ENCODE measurements around the gene SLC34A3. TPM values are rescaled to one million over a fixed set of nuclear protein-coding genes. Genes with fewer than 3 reads are reported as not detected.

SLC34A3 gene
- total and polyA plus RNA-seq, 2 of the 8 experiments (the other 6 are each of a cell fraction or from before 2014, with no cell fraction given), result 0.08 TPM; not detected in 1

DNA sequence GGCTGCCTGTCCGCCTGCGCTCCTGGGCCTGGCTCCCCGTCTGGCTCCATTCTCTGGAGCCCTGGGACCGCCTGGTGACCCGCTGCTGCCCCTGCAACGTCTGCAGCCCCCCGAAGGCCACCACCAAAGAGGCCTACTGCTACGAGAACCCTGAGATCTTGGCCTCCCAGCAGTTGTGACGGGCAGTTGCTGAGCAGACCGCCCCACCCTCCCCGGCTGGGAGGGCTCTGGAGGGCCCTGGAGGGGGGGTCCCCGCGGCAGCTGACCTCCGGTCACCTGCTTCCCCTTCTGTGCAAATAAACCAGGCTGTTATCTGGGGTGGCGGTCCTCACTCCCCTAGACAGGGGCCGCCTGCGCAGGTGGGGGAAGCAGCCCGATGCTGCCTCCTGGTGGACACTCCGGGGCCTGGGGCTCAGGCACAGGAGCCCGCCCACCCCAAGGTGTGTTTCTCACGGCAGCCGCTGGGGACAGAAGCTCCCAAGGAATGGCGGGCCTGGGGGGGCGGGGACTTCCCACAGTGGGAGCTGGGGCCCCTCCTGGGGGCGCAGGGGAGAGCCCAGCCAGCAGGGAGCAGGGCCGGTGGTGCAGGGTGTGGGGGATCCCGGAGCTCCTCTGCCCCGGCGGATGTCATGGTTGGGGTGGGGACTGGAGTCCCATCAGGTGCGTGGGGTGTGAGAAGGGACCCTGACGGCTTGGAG lies 5.7 kb downstream of the SLC34A3 start:
- Histone ChIP-seq H4K20me1 (replicated peaks in 1 of 2; ENCODE audit: control insufficient read depth in 1 of 2, insufficient read depth in 2 of 2, low read length in 2 of 2) (peaks cover 6 to 8% of the 10 kb centered on the region in 2 experiments), H3K56ac (replicated peaks; ENCODE audit: insufficient read length, low read depth, low read length) (no peak overlapping the region), H2AFZ (ENCODE audit: low read length) (no peak overlapping the region), H3K14ac (ENCODE audit: insufficient read length) (no peak overlapping the region), H3K4me3 (ENCODE audit: extremely low read depth in 1 of 4, insufficient read depth in 2 of 4, low read depth in 3 of 4, low read length in 4 of 4) (0 out of 8 replicates have a peak overlapping the region, but pooled peaks of 1 of the 4 experiments have one; percentile 25), H3K79me1 (ENCODE audit: low read depth, low read length) (no peaks in the 10 kb centered on the region), H2BK15ac (ENCODE audit: low read length) (no peak overlapping the region), H3K4me2 (ENCODE audit: insufficient read depth in 1 of 2, low read depth in 2 of 2, low read length in 2 of 2) (peak overlapping the region in 1 of 2 experiments; percentile 66; a peak in 2 of 4 replicates), H3K9ac (replicated peaks in 1 of 4; ENCODE audit: extremely low read depth in 1 of 4, low read depth in 3 of 4, low read length in 3 of 4) (no peak overlapping the region), H2BK120ac (replicated peaks; ENCODE audit: low read depth, low read length) (no peak overlapping the region), H3K9me3 (ENCODE audit: insufficient read depth in 2 of 2, low read depth in 1 of 2, low read length in 1 of 2) (no peaks in the 10 kb centered on the region), H3K4me1 (replicated peaks in 1 of 4; ENCODE audit: control insufficient read depth in 3 of 4, insufficient read depth in 4 of 4, low read length in 3 of 4) (peaks cover 0 to 12% (median 8%) of the 10 kb centered on the region in 4 experiments; a peak in 6 of 7 replicates), H3K18ac (ENCODE audit: extremely low read depth, low read length) (no peak overlapping the region), H3K4ac (replicated peaks; ENCODE audit: insufficient read length, low read depth, low read length) (no peak overlapping the region), H3K23ac (ENCODE audit: insufficient read length) (no peak overlapping the region), H3K79me2 (ENCODE audit: control insufficient read depth in 1 of 2, insufficient read depth in 2 of 2, low read length in 2 of 2) (peaks cover 0 to 7% of the 10 kb centered on the region in 2 experiments; a peak in 1 of 4 replicates), H2BK5ac (ENCODE audit: low read depth, low read length) (peak overlapping the region; percentile 30; the same call in 1 of the 2 replicates), H2BK20ac (ENCODE audit: low read length) (no peak overlapping the region), H2AK5ac (ENCODE audit: low read depth, low read length) (no peak overlapping the region), H4K8ac (ENCODE audit: extremely low read depth, insufficient read depth, low read length) (peak overlapping the region; percentile 86), H3K27ac (ENCODE audit: low read depth, low read length) (no peak overlapping the region), H3K27me3 (replicated peaks in 1 of 4; ENCODE audit: control insufficient read depth in 3 of 4, extremely low read depth in 1 of 4, insufficient read depth in 3 of 4, low read length in 3 of 4) (no peaks in the 10 kb centered on the region), H4K91ac (replicated peaks; ENCODE audit: insufficient read length, low read length) (no peak overlapping the region), H2BK12ac (ENCODE audit: low read depth, low read length) (no peak overlapping the region), H3K23me2 (ENCODE audit: low read depth, low read length) (peaks cover 5% of the 10 kb centered on the region; the same call in 1 of the 2 replicates), H4K5ac (ENCODE audit: insufficient read length, low read depth, low read length) (peak overlapping the region; percentile 59), H3K36me3 (ENCODE audit: control insufficient read depth in 2 of 4, insufficient read depth in 4 of 4, low read length in 3 of 4) (no peaks in the 10 kb centered on the region)
- DNase-seq (ENCODE audit: low read depth in 1 of 2, low spot score in 2 of 2) (peak; percentile 59 to 96), FAIRE-seq (no peak)
- ChIA-PET POLR2A (ENCODE audit: partially characterized antibody) (interaction anchor here (1.0 to 69.9 kb wide), 5 partner anchors 1 to 181 kb away, joined by 3 to 1462 read pairs (median 4); partner anchors contain the start of genes CYSRT1, NDOR1, NELFB and RNF208), CTCF (ENCODE audit: partially characterized antibody) (interaction anchor here (0.6 to 20.2 kb wide), 46 partner anchors 10 to 338 kb away, joined by 3 to 204 read pairs (median 5); partner anchors contain the start of genes ANAPC2, CYSRT1, LRRC26 and NELFB)
- 31% methylated on average over 18 of the region's 31 CpGs; no CpG with 5 or more reads in 1 of the 2 experiments for WGBS, 2 experiments (ENCODE audit: extremely low coverage in 1 of 2, insufficient coverage in 1 of 2, insufficient read length in 1 of 2, insufficient replicate concordance in 2 of 2, low coverage in 1 of 2, low lambda C conversion rate in 2 of 2, missing lambda C conversion rate in 1 of 2)
- TF ChIP-seq, protein P1, sequence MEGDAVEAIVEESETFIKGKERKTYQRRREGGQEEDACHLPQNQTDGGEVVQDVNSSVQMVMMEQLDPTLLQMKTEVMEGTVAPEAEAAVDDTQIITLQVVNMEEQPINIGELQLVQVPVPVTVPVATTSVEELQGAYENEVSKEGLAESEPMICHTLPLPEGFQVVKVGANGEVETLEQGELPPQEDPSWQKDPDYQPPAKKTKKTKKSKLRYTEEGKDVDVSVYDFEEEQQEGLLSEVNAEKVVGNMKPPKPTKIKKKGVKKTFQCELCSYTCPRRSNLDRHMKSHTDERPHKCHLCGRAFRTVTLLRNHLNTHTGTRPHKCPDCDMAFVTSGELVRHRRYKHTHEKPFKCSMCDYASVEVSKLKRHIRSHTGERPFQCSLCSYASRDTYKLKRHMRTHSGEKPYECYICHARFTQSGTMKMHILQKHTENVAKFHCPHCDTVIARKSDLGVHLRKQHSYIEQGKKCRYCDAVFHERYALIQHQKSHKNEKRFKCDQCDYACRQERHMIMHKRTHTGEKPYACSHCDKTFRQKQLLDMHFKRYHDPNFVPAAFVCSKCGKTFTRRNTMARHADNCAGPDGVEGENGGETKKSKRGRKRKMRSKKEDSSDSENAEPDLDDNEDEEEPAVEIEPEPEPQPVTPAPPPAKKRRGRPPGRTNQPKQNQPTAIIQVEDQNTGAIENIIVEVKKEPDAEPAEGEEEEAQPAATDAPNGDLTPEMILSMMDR (IDR thresholded peaks at IDR 0.05; ENCODE audit: control extremely low read depth in 1 of 3, insufficient read depth in 1 of 3, low read depth in 1 of 3, low read length in 3 of 3), result peak in 2 of 3 experiments; percentile 95 to 99; a peak in 3 of 4 replicates
- peak; percentile 66 for TF ChIP-seq EGR1 (IDR thresholded peaks at IDR 0.05; ENCODE audit: borderline replicate concordance, low read depth, low read length)
- TF ChIP-seq NRF1 (IDR thresholded peaks at IDR 0.05; ENCODE audit: low read depth, low read length), result peak; percentile 41
- peak; percentile 72 to 82 for TF ChIP-seq RAD21 (IDR thresholded peaks at IDR 0.05 in 1 of 2, conservative IDR thresholded peaks at IDR 0.05 in 1 of 2; ENCODE audit: low read depth in 2 of 2, low read length in 2 of 2)
- TF ChIP-seq TAF7 (optimal IDR thresholded peaks at IDR 0.05; ENCODE audit: borderline replicate concordance, low read depth, low read length), result peak; percentile 85
- peak; percentile 93 for TF ChIP-seq SP4 (IDR thresholded peaks at IDR 0.05; ENCODE audit: low read length)
- TF ChIP-seq GABPA (IDR thresholded peaks at IDR 0.05; ENCODE audit: borderline replicate concordance, insufficient read depth, low read length), result peak; percentile 73; the same call in 1 of the 2 replicates

Measured in H1 (cell line).